Measurements from ENCODE around the gene MUSTN1. TPM values are rescaled to one million over a fixed set of nuclear protein-coding genes. Genes with fewer than 3 reads are reported as not detected.

The MUSTN1 gene
- total and polyA plus RNA-seq, 2 donors (not counting 1 experiment from before 2014, with no cell fraction given) = 0.79 to 11.2 TPM

GRCh38 chr3:52787246-52787645 is 47.6 kb downstream of the MUSTN1 start:
- Histone ChIP-seq H3K4me2 (replicated peaks; ENCODE audit: low read depth, low read length, poor library complexity, severe bottlenecking) (no peak overlapping the region), H3K36me3 (replicated peaks in 1 of 2; ENCODE audit: control extremely low read depth in 1 of 2, control insufficient read depth in 1 of 2, extremely low read depth in 1 of 2, insufficient read depth in 2 of 2, low read length in 1 of 2) (no peaks in the 10 kb centered on the region), H3K79me2 (ENCODE audit: control insufficient read depth, insufficient read depth, low read length) (no peaks in the 10 kb centered on the region), H2AFZ (ENCODE audit: insufficient read depth, low read depth, low read length, poor library complexity, severe bottlenecking) (no peak overlapping the region), H3K9ac (ENCODE audit: low read length) (no peak overlapping the region), H3K4me1 (ENCODE audit: control insufficient read depth in 2 of 2, insufficient read depth in 2 of 2, low read length in 2 of 2) (no peaks in the 10 kb centered on the region), H4K20me1 (ENCODE audit: control insufficient read depth, insufficient read depth, low read length, poor library complexity, severe bottlenecking) (no peaks in the 10 kb centered on the region), H3K27me3 (replicated peaks in 1 of 4; ENCODE audit: control extremely low read depth in 1 of 4, control insufficient read depth in 3 of 4, insufficient read depth in 4 of 4, low read length in 3 of 4) (no peaks in the 10 kb centered on the region), H3K27ac (ENCODE audit: low read length in 2 of 2) (no peak overlapping the region), H3K4me3 (ENCODE audit: control extremely low read depth in 1 of 5, extremely low read depth in 1 of 5, insufficient read depth in 1 of 5, low read depth in 2 of 5, low read length in 4 of 5) (no peak overlapping the region), H3K9me3 (ENCODE audit: control extremely low read depth in 1 of 3, control insufficient read depth in 2 of 3, insufficient read depth in 1 of 3, low read length in 2 of 3) (no peaks in the 10 kb centered on the region)
- Mint-ChIP-seq H3K4me3 (no peak overlapping the region), H3K27ac (no peak overlapping the region), H3K9me3 (ENCODE audit: insufficient read depth) (no peaks in the 10 kb centered on the region), H3K27me3 (peaks cover 4% of the 10 kb centered on the region), H3K4me1 (no peaks in the 10 kb centered on the region)
- WGBS (ENCODE audit: insufficient coverage) = 85% methylated on average over 6 of the region's 11 CpGs
- DNase-seq (no peak), ATAC-seq (ENCODE audit: low read depth) (no peak)
- TF ChIP-seq EZH2 (IDR thresholded peaks at IDR 0.05; ENCODE audit: borderline replicate concordance, insufficient read depth, low read depth, low read length, poor library complexity, severe bottlenecking) = no peak
- no peak for TF ChIP-seq CTCF (IDR thresholded peaks at IDR 0.05)
- ChIA-PET POLR2A (no interaction called here), CTCF (interaction anchor here (1.4 kb wide), 1 partner anchor 12 kb away, joined by 4 read pairs; no protein-coding TSS in a partner anchor)
- intact Hi-C loops (cut with micrococcal nuclease) = no loop called here

GRCh38 chr3:52786330-52787215 is 48.2 kb downstream of the MUSTN1 start:
- Histone ChIP-seq H3K79me2 (ENCODE audit: control insufficient read depth, insufficient read depth, low read length) (no peaks in the 10 kb centered on the region), H3K4me1 (ENCODE audit: control insufficient read depth in 2 of 2, insufficient read depth in 2 of 2, low read length in 2 of 2) (no peaks in the 10 kb centered on the region), H4K20me1 (ENCODE audit: control insufficient read depth, insufficient read depth, low read length, poor library complexity, severe bottlenecking) (no peaks in the 10 kb centered on the region), H3K36me3 (replicated peaks in 1 of 2; ENCODE audit: control extremely low read depth in 1 of 2, control insufficient read depth in 1 of 2, extremely low read depth in 1 of 2, insufficient read depth in 2 of 2, low read length in 1 of 2) (no peaks in the 10 kb centered on the region), H3K27me3 (replicated peaks in 1 of 4; ENCODE audit: control extremely low read depth in 1 of 4, control insufficient read depth in 3 of 4, insufficient read depth in 4 of 4, low read length in 3 of 4) (no peaks in the 10 kb centered on the region), H2AFZ (ENCODE audit: insufficient read depth, low read depth, low read length, poor library complexity, severe bottlenecking) (no peak overlapping the region), H3K9me3 (ENCODE audit: control extremely low read depth in 1 of 3, control insufficient read depth in 2 of 3, insufficient read depth in 1 of 3, low read length in 2 of 3) (no peaks in the 10 kb centered on the region), H3K9ac (ENCODE audit: low read length) (no peak overlapping the region), H3K27ac (ENCODE audit: low read length in 2 of 2) (no peak overlapping the region), H3K4me3 (ENCODE audit: control extremely low read depth in 1 of 5, extremely low read depth in 1 of 5, insufficient read depth in 1 of 5, low read depth in 2 of 5, low read length in 4 of 5) (no peak overlapping the region), H3K4me2 (replicated peaks; ENCODE audit: low read depth, low read length, poor library complexity, severe bottlenecking) (no peak overlapping the region)
- TF ChIP-seq CTCF (IDR thresholded peaks at IDR 0.05) (no peak), EZH2 (IDR thresholded peaks at IDR 0.05; ENCODE audit: borderline replicate concordance, insufficient read depth, low read depth, low read length, poor library complexity, severe bottlenecking) (no peak)
- ChIA-PET POLR2A (interaction anchor here (0.6 kb wide), 1 partner anchor 300 kb away, joined by 3 read pairs; no protein-coding TSS in a partner anchor), CTCF (no interaction called here)
- DNase-seq (no peak), ATAC-seq (ENCODE audit: low read depth) (no peak)
- H3K4me3 Mint-ChIP-seq = no peak overlapping the region
- peaks cover 4% of the 10 kb centered on the region for H3K27me3 Mint-ChIP-seq
- no peaks in the 10 kb centered on the region for H3K9me3 Mint-ChIP-seq (ENCODE audit: insufficient read depth)
- intact Hi-C loops (cut with micrococcal nuclease) = no loop called here
- no peaks in the 10 kb centered on the region for H3K4me1 Mint-ChIP-seq
- 95% methylated on average over 16 of the region's 19 CpGs for WGBS (ENCODE audit: insufficient coverage)
- no peak overlapping the region for H3K27ac Mint-ChIP-seq
